ENCODE measurements around the gene PARP11. TPM values are rescaled to one million over a fixed set of nuclear protein-coding genes. Genes with fewer than 3 reads are reported as not detected.

The PARP11 gene
- total RNA-seq, 6 experiments from 2014 or later: 2.9 to 7.5 (median 4.9) TPM

DNA sequence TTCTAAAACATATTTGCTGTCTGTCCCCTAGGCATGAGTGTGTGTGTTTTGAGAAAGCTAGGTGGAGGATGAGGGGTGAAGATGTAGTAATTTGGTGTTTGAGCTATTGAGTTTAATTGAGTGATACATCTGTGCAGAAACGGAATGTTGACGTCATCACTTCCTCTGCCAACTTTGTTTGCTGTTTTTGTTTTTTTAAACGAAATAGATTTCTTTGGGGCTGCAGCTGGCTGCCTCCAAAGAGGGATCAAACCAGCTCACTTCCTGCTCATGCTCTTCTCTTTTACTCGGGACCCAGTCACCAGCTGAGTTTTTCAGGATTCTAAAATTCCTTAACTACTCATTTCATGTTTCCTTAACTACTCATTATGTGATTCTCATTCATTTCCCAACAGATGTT lies 100.8 kb downstream of the PARP11 start:
- Histone ChIP-seq H3K27ac (no peak overlapping the region), H3K36me3 (no peaks in the 10 kb centered on the region), H3K27me3 (no peaks in the 10 kb centered on the region), H3K4me1 (no peaks in the 10 kb centered on the region), H3K4me3 (no peak overlapping the region), H3K9me3 (no peaks in the 10 kb centered on the region)
- WGBS (ENCODE audit: insufficient coverage, low coverage, low lambda C conversion rate, missing lambda C conversion rate): 32% methylated on average over 4 of the region's 4 CpGs
- DNase-seq: no peak
- no peak for ATAC-seq
- TF ChIP-seq POLR2A (IDR thresholded peaks at IDR 0.05): no peak
- TF ChIP-seq, protein P1, sequence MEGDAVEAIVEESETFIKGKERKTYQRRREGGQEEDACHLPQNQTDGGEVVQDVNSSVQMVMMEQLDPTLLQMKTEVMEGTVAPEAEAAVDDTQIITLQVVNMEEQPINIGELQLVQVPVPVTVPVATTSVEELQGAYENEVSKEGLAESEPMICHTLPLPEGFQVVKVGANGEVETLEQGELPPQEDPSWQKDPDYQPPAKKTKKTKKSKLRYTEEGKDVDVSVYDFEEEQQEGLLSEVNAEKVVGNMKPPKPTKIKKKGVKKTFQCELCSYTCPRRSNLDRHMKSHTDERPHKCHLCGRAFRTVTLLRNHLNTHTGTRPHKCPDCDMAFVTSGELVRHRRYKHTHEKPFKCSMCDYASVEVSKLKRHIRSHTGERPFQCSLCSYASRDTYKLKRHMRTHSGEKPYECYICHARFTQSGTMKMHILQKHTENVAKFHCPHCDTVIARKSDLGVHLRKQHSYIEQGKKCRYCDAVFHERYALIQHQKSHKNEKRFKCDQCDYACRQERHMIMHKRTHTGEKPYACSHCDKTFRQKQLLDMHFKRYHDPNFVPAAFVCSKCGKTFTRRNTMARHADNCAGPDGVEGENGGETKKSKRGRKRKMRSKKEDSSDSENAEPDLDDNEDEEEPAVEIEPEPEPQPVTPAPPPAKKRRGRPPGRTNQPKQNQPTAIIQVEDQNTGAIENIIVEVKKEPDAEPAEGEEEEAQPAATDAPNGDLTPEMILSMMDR (IDR thresholded peaks at IDR 0.05): no peak
- intact Hi-C loops (cut with DNase I): loop anchor here in 1 of 2 donors (10.0 kb wide), 1 partner anchor 478 kb away; no protein-coding TSS in a partner anchor

DNA sequence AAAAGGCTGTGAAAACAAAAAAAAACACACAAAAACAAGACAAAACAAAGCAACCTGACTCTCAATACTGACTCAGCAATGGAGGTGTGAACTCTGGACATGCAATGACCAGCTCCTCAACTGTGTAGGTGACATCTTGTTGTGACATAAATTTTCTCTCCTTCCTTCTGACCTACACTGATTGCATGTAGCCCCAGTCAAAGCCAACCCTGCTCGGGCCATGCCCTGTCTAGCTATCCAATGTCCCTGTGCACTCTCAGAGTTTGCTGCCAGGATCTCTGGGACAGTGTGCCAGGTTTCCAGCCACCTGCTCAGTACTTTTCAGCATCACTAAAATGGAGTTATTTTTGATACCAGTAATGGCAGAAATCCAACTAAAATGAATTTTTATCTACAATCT lies 101.3 kb downstream of the PARP11 start:
- Histone ChIP-seq H3K4me3 (no peak overlapping the region), H3K27me3 (no peaks in the 10 kb centered on the region), H3K27ac (no peak overlapping the region), H3K4me1 (no peaks in the 10 kb centered on the region), H3K9me3 (no peaks in the 10 kb centered on the region), H3K36me3 (no peaks in the 10 kb centered on the region)
- DNase-seq: peak in 2 of 3 donors; percentile 63 to 69
- TF ChIP-seq, protein P1 (IDR thresholded peaks at IDR 0.05): no peak
- no peak for TF ChIP-seq POLR2A (IDR thresholded peaks at IDR 0.05)
- WGBS (ENCODE audit: insufficient coverage, low coverage, low lambda C conversion rate, missing lambda C conversion rate): 0% methylated on average over 1 of the region's 1 CpG
- ATAC-seq: peak; percentile 65 to 89 (median 70)
- intact Hi-C loops (cut with DNase I): loop anchor here in 1 of 2 donors (10.0 kb wide), 1 partner anchor 477 kb away; no protein-coding TSS in a partner anchor

DNA sequence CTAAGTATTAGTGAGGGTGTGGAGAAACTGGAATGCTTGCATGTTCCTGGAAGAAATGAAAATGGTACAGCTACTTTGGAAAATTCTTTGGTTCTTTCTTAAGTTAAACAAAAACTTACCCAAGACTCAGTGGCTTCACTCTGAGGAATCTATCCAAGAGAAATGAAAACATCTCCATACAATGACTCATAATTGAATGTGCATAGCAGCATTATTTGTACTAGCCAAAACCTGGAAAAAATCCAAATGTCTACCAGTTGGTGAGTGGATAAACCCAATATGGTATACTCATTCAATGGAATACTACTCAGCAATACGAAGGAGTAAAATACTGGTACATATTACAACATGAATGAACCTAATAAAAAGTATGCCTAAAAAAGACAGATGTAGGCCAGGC lies 102.3 kb downstream of the PARP11 start:
- Histone ChIP-seq H3K27me3 (no peaks in the 10 kb centered on the region), H3K4me3 (no peak overlapping the region), H3K4me1 (no peaks in the 10 kb centered on the region), H3K27ac (no peak overlapping the region), H3K36me3 (no peaks in the 10 kb centered on the region), H3K9me3 (no peaks in the 10 kb centered on the region)
- ATAC-seq: no peak
- intact Hi-C loops (cut with DNase I): loop anchor here in 1 of 2 donors (10.0 kb wide), 1 partner anchor 476 kb away; no protein-coding TSS in a partner anchor
- WGBS (ENCODE audit: insufficient coverage, low coverage, low lambda C conversion rate, missing lambda C conversion rate): 100% methylated on average over 1 of the region's 1 CpG
- no peak for DNase-seq
- no peak for TF ChIP-seq POLR2A (IDR thresholded peaks at IDR 0.05)
- TF ChIP-seq, protein P1 (IDR thresholded peaks at IDR 0.05): no peak

DNA sequence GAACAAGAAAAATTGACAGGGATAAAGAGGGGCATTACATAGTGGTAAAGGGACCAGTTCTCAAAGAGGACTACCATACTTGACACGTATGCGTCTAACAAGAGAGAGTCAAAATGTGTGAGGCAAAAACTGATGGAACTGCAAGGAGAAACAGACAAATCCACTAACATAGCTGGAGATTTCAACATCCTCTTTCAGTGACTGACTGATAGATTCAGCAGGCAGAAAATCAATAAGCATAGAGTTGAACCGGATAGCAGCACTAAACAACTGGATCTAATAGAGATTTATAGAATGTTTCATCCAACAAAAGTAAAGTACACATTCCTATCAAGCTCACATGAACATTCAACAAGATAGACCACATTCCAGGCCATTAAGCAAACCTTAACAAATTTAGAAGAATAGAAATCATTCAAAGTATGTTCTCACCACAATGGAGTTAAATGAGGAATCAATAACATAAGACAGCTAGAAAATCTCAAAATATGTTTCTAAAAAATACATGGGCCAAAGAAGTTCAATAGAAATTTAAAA lies 104.2 kb downstream of the PARP11 start:
- H3K27me3 ChIP-seq: no peaks in the 10 kb centered on the region
- H3K9me3 ChIP-seq: no peaks in the 10 kb centered on the region
- no peaks in the 10 kb centered on the region for H3K4me1 ChIP-seq
- no peak overlapping the region for H3K27ac ChIP-seq
- no peaks in the 10 kb centered on the region for H3K36me3 ChIP-seq
- ATAC-seq (peak; percentile 42 to 71 (median 58)), DNase-seq (no peak)
- intact Hi-C loops (cut with DNase I): no loop called here
- WGBS (ENCODE audit: insufficient coverage, low coverage, low lambda C conversion rate, missing lambda C conversion rate): 29% methylated on average over 3 of the region's 3 CpGs
- H3K4me3 ChIP-seq: no peak overlapping the region
- TF ChIP-seq, protein P1 (IDR thresholded peaks at IDR 0.05): no peak
- TF ChIP-seq POLR2A (IDR thresholded peaks at IDR 0.05): no peak

Data from right lobe of liver (tissue), 6 donors.